ENCODE data around the gene NSG1.

NSG1 gene

DNA sequence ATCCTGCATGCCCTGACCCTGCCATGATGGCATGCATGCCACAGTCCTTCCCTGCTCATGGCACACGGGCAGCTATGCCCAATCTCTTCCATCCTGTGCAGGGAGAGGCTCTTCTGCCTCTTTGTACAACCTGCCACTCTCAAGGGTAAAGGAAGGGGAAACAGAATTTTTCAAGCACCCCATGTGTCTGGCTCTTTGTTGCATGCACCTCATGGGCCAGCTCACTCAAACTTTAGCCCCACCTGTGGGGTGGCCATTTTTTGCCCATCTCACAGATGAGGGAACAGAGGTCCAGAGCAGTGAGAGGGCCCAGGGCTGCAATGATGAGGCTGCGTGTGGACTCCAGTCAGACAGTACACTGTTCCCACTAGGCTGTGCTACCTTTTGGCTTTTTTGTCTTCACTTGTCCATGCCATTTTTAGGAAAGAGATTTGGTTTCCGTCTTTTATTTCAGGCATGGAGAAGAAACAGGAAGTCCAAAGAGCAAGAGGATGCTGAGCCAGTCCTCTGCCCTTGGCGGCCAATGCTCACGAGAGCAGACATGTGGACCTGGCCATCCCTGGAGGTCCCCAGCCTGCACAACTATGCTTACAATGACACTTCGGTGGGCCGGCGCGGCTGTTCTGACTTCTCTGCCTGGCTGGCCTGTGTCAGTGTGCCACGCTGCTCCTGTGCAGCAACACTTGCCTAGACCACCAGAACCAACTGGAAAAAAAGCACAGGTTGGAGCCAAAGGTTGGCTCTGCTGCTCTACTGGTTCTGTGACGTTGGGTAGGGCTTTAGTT, 45.6 kb downstream of the NSG1 start:
- H3K27ac Mint-ChIP-seq, result no peak overlapping the region
- no peak for DNase-seq
- H3K4me1 Mint-ChIP-seq, result peaks cover 10% of the 10 kb centered on the region
- no peaks in the 10 kb centered on the region for H3K27me3 Mint-ChIP-seq (ENCODE audit: low read depth, poor library complexity)
- TF ChIP-seq, protein P1, sequence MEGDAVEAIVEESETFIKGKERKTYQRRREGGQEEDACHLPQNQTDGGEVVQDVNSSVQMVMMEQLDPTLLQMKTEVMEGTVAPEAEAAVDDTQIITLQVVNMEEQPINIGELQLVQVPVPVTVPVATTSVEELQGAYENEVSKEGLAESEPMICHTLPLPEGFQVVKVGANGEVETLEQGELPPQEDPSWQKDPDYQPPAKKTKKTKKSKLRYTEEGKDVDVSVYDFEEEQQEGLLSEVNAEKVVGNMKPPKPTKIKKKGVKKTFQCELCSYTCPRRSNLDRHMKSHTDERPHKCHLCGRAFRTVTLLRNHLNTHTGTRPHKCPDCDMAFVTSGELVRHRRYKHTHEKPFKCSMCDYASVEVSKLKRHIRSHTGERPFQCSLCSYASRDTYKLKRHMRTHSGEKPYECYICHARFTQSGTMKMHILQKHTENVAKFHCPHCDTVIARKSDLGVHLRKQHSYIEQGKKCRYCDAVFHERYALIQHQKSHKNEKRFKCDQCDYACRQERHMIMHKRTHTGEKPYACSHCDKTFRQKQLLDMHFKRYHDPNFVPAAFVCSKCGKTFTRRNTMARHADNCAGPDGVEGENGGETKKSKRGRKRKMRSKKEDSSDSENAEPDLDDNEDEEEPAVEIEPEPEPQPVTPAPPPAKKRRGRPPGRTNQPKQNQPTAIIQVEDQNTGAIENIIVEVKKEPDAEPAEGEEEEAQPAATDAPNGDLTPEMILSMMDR (IDR thresholded peaks at IDR 0.05), result no peak
- no peaks in the 10 kb centered on the region for H3K9me3 Mint-ChIP-seq
- H3K4me3 Mint-ChIP-seq, result no peak overlapping the region
- peaks cover 25% of the 10 kb centered on the region for H3K36me3 Mint-ChIP-seq (ENCODE audit: low read depth)

DNA sequence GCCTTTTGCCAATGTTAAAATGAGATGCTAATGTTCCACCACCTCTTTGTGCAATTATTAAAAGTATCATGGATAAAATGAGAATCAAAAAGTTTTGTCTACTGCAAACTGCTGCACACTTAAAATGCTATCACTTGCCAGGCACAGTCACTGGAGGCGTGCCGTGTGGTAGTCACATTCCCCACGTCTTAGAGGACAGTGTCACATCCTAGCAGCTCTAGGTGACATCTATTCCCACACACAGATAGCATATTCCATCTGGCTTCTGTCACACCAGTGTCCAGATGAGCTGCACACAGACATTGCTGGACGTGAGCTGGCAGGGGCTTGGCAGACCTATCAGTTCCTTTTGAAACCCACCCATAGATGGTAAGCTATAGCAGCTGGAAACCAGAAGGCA, 47.0 kb downstream of the NSG1 start:
- H3K4me3 Mint-ChIP-seq, result no peak overlapping the region
- no peak for DNase-seq
- no peak overlapping the region for H3K27ac Mint-ChIP-seq

DNA sequence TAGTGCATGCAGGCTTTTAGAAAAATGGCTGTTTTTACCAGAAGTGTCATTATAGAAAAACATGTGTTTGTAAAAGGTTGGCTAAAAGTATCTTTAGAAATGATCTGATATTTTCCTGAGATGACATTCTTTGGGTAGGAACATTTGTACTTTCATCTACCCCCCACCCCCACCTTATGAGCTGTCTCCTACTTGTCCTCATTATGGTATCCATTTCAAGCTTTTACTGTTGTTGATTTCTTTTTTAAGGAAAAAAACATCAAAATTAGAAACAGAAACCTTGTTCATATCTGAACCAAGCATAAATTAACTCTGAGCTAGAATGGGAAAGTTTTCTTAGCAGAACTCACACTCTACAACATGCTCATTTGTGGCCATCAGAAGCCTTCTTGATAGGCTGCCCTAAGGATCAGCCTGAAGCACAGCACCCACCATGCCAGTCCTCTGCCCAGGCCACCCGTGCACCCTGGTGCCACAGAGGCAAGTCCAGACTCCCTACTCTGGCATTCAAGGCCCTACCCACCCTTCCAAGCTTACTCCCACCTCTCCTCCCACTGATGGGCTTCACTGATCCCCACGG, 49.4 kb downstream of the NSG1 start:
- H3K27ac Mint-ChIP-seq, result no peak overlapping the region
- H3K4me1 Mint-ChIP-seq, result peaks cover 12% of the 10 kb centered on the region
- no peaks in the 10 kb centered on the region for H3K9me3 Mint-ChIP-seq
- H3K36me3 Mint-ChIP-seq (ENCODE audit: low read depth), result peaks cover 36% of the 10 kb centered on the region
- TF ChIP-seq, protein P1 (IDR thresholded peaks at IDR 0.05), result no peak
- no peak overlapping the region for H3K4me3 Mint-ChIP-seq
- DNase-seq, result no peak
- H3K27me3 Mint-ChIP-seq (ENCODE audit: low read depth, poor library complexity), result no peaks in the 10 kb centered on the region

More for the DNA sequence above, 47.0 kb downstream of the NSG1 start:
- H3K4me1 Mint-ChIP-seq, result no peaks in the 10 kb centered on the region
- H3K36me3 Mint-ChIP-seq (ENCODE audit: low read depth), result peaks cover 35% of the 10 kb centered on the region
- H3K9me3 Mint-ChIP-seq, result no peaks in the 10 kb centered on the region
- H3K27me3 Mint-ChIP-seq (ENCODE audit: low read depth, poor library complexity), result no peaks in the 10 kb centered on the region
- TF ChIP-seq, protein P1 (IDR thresholded peaks at IDR 0.05), result no peak

DNA sequence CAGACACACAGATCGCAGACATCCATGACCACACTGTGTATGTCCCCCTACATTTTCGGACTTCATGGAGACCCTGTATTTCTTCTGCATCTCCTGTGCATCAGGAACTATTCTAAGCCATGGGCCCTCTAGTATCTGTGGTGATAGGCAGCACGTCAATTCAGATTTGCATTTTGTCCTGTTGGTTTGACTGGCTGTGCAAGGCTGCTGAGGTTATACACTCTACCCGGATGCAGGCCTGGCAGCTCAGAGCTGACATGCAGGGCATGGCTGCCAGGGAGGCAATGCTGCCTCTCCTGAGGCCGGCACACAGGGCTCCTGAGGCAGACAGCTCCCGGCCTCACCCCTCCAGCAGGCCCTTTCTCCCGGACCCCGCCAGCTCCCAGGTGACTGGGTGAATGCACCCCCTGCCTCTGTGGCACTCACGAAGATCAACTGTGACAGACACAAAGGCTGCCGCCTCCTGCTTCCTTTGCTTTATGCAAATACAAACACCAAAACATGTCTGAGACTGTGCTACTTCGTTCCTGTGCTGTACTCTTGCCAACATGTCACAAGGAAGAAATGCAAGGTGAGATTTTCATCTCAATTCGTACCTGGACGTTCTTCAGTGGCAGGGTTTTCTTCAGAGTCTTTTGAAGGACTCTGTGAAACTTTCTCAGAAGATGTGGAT, 51.0 kb downstream of the NSG1 start:
- no peak overlapping the region for H3K27ac Mint-ChIP-seq
- TF ChIP-seq, protein P1 (IDR thresholded peaks at IDR 0.05), result no peak

DNA sequence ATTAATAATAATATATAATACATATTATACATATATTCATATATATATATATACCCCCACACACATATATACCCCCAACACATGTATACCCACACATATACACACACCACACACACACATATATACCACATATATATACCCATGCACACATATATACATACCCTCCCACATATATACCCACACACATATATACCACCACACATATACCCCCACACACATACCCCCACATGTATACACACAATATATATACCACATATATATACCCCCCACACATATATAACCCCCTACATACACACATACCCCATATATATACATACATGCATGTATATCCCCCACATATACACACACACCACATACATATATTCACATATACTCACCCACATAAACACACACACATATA, 52.0 kb downstream of the NSG1 start:
- Mint-ChIP-seq H3K4me1 (peaks cover 12% of the 10 kb centered on the region), H3K27me3 (ENCODE audit: low read depth, poor library complexity) (no peaks in the 10 kb centered on the region), H3K36me3 (ENCODE audit: low read depth) (peaks cover 40% of the 10 kb centered on the region), H3K27ac (no peak overlapping the region), H3K9me3 (no peaks in the 10 kb centered on the region), H3K4me3 (no peak overlapping the region)
- TF ChIP-seq, protein P1 (IDR thresholded peaks at IDR 0.05), result no peak
- no peak for DNase-seq

More for the DNA sequence above, 51.0 kb downstream of the NSG1 start:
- Mint-ChIP-seq H3K36me3 (ENCODE audit: low read depth) (peaks cover 44% of the 10 kb centered on the region), H3K4me1 (peaks cover 12% of the 10 kb centered on the region), H3K4me3 (no peak overlapping the region), H3K27me3 (ENCODE audit: low read depth, poor library complexity) (no peaks in the 10 kb centered on the region), H3K9me3 (no peaks in the 10 kb centered on the region)
- DNase-seq, result no peak
